HG03103 (cell line): Measurements from ENCODE around the gene GSTT2B.
"Not testable (repeated sequence)": the region's sequence is repeated elsewhere in the genome, so short reads cannot be mapped to it uniquely, and the experiment has no call there.

Experiments
- ATAC-seq: cut with Tn5 transposase; IDR thresholded peaks from one replicate; pipeline ENCODE4 v1.9.1; 2021; ENCODE audit warnings: low read depth; ENCODE audit not compliant: unreplicated experiment

The GSTT2B gene

GRCh38 chr22:23961084-23961771 is at the start of gene GSTT2B:
TSS of gene GSTT2B (minus strand) at chr22:23961195. CDS start at chr22:23961131, 64 bp downstream.
- ATAC-seq, result not testable (repeated sequence)

- ATAC-seq, result no peak
These were observed 49.0 kb upstream of the GSTT2B start for GRCh38 chr22:24010018-24010391.

- no peak for ATAC-seq
These were observed 48.4 kb upstream of the GSTT2B start for GRCh38 chr22:24009227-24010017.

- no peak for ATAC-seq
These were observed 47.6 kb upstream of the GSTT2B start for GRCh38 chr22:24008381-24009226.

- ATAC-seq, result no peak
These were observed 47.0 kb upstream of the GSTT2B start for GRCh38 chr22:24008022-24008283.

- no peak for ATAC-seq
These were observed 46.4 kb upstream of the GSTT2B start for GRCh38 chr22:24007253-24008021.

- no peak for ATAC-seq
These were observed 45.9 kb upstream of the GSTT2B start for GRCh38 chr22:24006914-24007214.

GRCh38 chr22:24006207-24006913 is 45.4 kb upstream of the GSTT2B start:
- no peak for ATAC-seq

- no peak for ATAC-seq
These were observed 44.2 kb upstream of the GSTT2B start, which contains the start of gene GSTT4 for GRCh38 chr22:24005201-24005600. TSS of gene GSTT4 (minus strand) at chr22:24005453. CDS start at chr22:24005356, 97 bp downstream.

- ATAC-seq, result no peak
These were observed 42.9 kb upstream of the GSTT2B start for GRCh38 chr22:24003887-24004286.

GRCh38 chr22:24002851-24003250 is 41.9 kb upstream of the GSTT2B start:
- ATAC-seq, result no peak

- ATAC-seq, result no peak
These were observed 41.3 kb upstream of the GSTT2B start for GRCh38 chr22:24002272-24002671.

GRCh38 chr22:24001314-24001713 is 40.3 kb upstream of the GSTT2B start:
- no peak for ATAC-seq

GRCh38 chr22:23999779-24000178 is 38.8 kb upstream of the GSTT2B start:
- ATAC-seq, result not testable (repeated sequence)

GRCh38 chr22:23997092-23997491 is 36.1 kb upstream of the GSTT2B start:
- ATAC-seq, result no peak

GRCh38 chr22:23993581-23994177 is 32.7 kb upstream of the GSTT2B start:
- not testable (repeated sequence) for ATAC-seq

GRCh38 chr22:23993080-23993479 is 32.1 kb upstream of the GSTT2B start:
- ATAC-seq, result not testable (repeated sequence)

- ATAC-seq, result not testable (repeated sequence)
These were observed 28.7 kb upstream of the GSTT2B start for GRCh38 chr22:23989583-23990244.

GRCh38 chr22:23986538-23987178 is 25.7 kb upstream of the GSTT2B start:
- not testable (repeated sequence) for ATAC-seq
